WTC11 (cell line): ENCODE data around the gene GDAP1L1. TPM values are rescaled to one million over a fixed set of nuclear protein-coding genes. Genes with fewer than 3 reads are reported as not detected.

ENCODE experiments used
- ATAC-seq: fragments of 200-7000 bp; cut with Tn5 transposase; 2 replicates; pipeline ENCODE4 v1.10.0; 2021; ENCODE audit warnings: mild to moderate bottlenecking, moderate library complexity
- CTCF ChIA-PET: fragments of 300-600 bp; sonication (Branson Sonifier 250); formaldehyde crosslinking; loops from one replicate; lab custom pipeline; 2021; ENCODE audit warnings: antibody characterized with exemption; lab: Charles Lee
- POLR2A ChIA-PET: fragments of 350-600 bp; sonication (Branson Sonifier 250); formaldehyde crosslinking; loops from one replicate; lab custom pipeline; 2021; ENCODE audit warnings: antibody characterized with exemption; lab: Charles Lee
- DNase-seq: peaks from one replicate; pipeline ENCODE4 v3.0.0; 2021; ENCODE audit warnings: low spot score
- H3K27ac Mint-ChIP-seq: 2 replicates; pipeline ENCODE4 v1.8.0; 2021; ENCODE audit warnings: mixed read lengths
- H3K27me3 Mint-ChIP-seq: 2 replicates; pipeline ENCODE4 v1.8.0; 2021; ENCODE audit warnings: low read depth, mild to moderate bottlenecking, moderate library complexity, mixed read lengths
- H3K36me3 Mint-ChIP-seq: 2 replicates; pipeline ENCODE4 v1.8.0; 2021; ENCODE audit warnings: mixed read lengths
- H3K4me1 Mint-ChIP-seq: 2 replicates; pipeline ENCODE4 v1.8.0; 2022; ENCODE audit warnings: mixed read lengths
- H3K4me3 Mint-ChIP-seq: 2 replicates; pipeline ENCODE4 v1.8.0; 2021; ENCODE audit warnings: mild to moderate bottlenecking, moderate library complexity, mixed read lengths
- H3K9me3 Mint-ChIP-seq: 2 replicates; pipeline ENCODE4 v1.8.0; 2021; ENCODE audit warnings: mixed read lengths
- ELF4 ChIP-seq: sonication (generic); formaldehyde crosslinking; IDR thresholded peaks from 2 replicates; pipeline ENCODE4 v1.8.1; 2022; ENCODE audit warnings: low read depth, mild to moderate bottlenecking, moderate library complexity, missing genetic modification reagents
- IRF2 ChIP-seq: sonication (generic); formaldehyde crosslinking; IDR thresholded peaks from 2 replicates; pipeline ENCODE4 v1.8.0; 2022; ENCODE audit warnings: low read depth, missing genetic modification reagents, borderline replicate concordance
- JUN ChIP-seq: sonication (generic); formaldehyde crosslinking; IDR thresholded peaks from 2 replicates; pipeline ENCODE4 v1.8.0; 2023; ENCODE audit warnings: mild to moderate bottlenecking, missing genetic modification reagents
- KAT7 ChIP-seq: sonication (generic); formaldehyde crosslinking; IDR thresholded peaks from 2 replicates; pipeline ENCODE4 v1.8.1; 2023; ENCODE audit warnings: missing genetic modification reagents, mild to moderate bottlenecking, borderline replicate concordance
- MXD4 ChIP-seq: fragments of 250-450 bp; sonication (Bioruptor Pico); IDR thresholded peaks from 2 replicates; pipeline ENCODE4 v1.8.0; 2021; ENCODE audit warnings: mild to moderate bottlenecking, moderate library complexity, borderline replicate concordance
- ZBTB21 ChIP-seq: sonication (generic); formaldehyde crosslinking; IDR thresholded peaks from 2 replicates; pipeline ENCODE4 v1.8.1; 2023; ENCODE audit warnings: mild to moderate bottlenecking, missing genetic modification reagents, borderline replicate concordance
- total RNA-seq: library from RNA; stranded (reverse); gene quantifications from 3 replicates; pipeline ENCODE4 v1.2.3, GENCODE V29; 2021
- TF ChIP-seq, protein P1 (sequence below): sonication (generic); formaldehyde crosslinking; IDR thresholded peaks from 2 replicates; pipeline ENCODE4 v1.8.0; 2022; ENCODE audit warnings: mild to moderate bottlenecking, missing genetic modification reagents
- TF ChIP-seq, protein P2 (sequence below): sonication (generic); formaldehyde crosslinking; IDR thresholded peaks from 2 replicates; pipeline ENCODE4 v1.8.1; 2023; ENCODE audit warnings: mild to moderate bottlenecking, missing genetic modification reagents
- TF ChIP-seq, protein P3 (sequence below): sonication (generic); formaldehyde crosslinking; IDR thresholded peaks from 2 replicates; pipeline ENCODE4 v1.8.0; 2022; ENCODE audit warnings: mild to moderate bottlenecking, missing genetic modification reagents
- TF ChIP-seq, protein P4 (sequence below): sonication (generic); formaldehyde crosslinking; IDR thresholded peaks from 2 replicates; pipeline ENCODE4 v1.8.0; 2022; ENCODE audit warnings: mild to moderate bottlenecking, missing genetic modification reagents
- TF ChIP-seq, protein P5 (sequence below): sonication (generic); formaldehyde crosslinking; IDR thresholded peaks from 2 replicates; pipeline ENCODE4 v1.8.1; 2022; ENCODE audit warnings: mild to moderate bottlenecking, missing genetic modification reagents, moderate library complexity, borderline replicate concordance
- TF ChIP-seq, protein P6 (sequence below): sonication (generic); formaldehyde crosslinking; conservative IDR thresholded peaks from 2 replicates; pipeline ENCODE4 v1.8.1; 2023; ENCODE audit warnings: mild to moderate bottlenecking, low read depth, missing genetic modification reagents, moderate library complexity
- TF ChIP-seq, protein P7 (sequence below): fragments of 250-450 bp; sonication (Bioruptor Pico); IDR thresholded peaks from 2 replicates; pipeline ENCODE4 v2.1.2; 2022; ENCODE audit warnings: mild to moderate bottlenecking, moderate library complexity
- TF ChIP-seq, protein P8 (sequence below): sonication (generic); formaldehyde crosslinking; IDR thresholded peaks from 2 replicates; pipeline ENCODE4 v1.8.1; 2022; ENCODE audit warnings: low read depth, mild to moderate bottlenecking, moderate library complexity, missing genetic modification reagents, borderline replicate concordance

GDAP1L1 gene
- total RNA-seq, 1 experiment from 2014 or later: 7.5 TPM

DNA sequence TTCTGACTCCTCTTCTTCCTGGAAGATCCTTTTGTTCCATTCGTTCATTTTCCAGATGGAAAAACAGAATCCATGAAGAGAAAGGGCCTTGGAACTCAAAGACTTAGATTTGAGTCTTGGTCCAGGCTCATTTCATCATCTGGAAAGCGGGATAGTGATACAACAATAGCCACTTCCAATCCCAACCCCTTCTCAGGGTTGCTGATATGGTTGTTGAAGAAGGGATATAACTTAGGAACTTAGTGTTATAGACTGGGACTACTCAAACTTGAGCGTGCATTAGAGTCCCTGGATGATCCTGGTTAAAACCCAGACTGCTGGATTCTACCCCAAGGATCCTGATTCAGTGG is 1.3 kb downstream of the GDAP1L1 start (continued):
- TF ChIP-seq, protein P1, sequence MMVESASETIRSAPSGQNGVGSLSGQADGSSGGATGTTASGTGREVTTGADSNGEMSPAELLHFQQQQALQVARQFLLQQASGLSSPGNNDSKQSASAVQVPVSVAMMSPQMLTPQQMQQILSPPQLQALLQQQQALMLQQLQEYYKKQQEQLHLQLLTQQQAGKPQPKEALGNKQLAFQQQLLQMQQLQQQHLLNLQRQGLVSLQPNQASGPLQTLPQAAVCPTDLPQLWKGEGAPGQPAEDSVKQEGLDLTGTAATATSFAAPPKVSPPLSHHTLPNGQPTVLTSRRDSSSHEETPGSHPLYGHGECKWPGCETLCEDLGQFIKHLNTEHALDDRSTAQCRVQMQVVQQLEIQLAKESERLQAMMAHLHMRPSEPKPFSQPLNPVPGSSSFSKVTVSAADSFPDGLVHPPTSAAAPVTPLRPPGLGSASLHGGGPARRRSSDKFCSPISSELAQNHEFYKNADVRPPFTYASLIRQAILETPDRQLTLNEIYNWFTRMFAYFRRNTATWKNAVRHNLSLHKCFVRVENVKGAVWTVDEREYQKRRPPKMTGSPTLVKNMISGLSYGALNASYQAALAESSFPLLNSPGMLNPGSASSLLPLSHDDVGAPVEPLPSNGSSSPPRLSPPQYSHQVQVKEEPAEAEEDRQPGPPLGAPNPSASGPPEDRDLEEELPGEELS (CRISPR knock-in tag): no peak

DNA sequence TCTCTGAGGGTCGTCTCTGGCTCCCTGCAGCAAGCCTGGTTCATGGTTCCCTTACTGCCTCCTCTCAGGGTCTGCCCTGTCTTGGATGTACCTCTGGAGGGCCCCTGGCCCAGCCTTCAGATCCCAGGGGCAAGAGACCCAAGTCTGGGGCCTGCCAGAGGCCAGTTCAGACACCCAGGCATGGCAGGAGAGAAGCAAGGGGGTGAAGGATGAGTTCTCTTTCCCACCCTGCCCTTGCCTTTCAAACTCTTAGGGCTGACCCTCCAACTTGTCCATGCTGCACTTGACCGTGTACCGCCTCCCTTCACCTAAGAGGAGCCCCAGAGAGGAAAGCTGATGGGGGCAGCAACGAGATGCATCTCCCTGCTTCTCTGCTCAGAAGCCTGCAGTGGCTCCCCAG is 4.2 kb downstream of the GDAP1L1 start:
- H3K27ac Mint-ChIP-seq: no peak overlapping the region
- H3K36me3 Mint-ChIP-seq: no peaks in the 10 kb centered on the region
- H3K9me3 Mint-ChIP-seq: no peaks in the 10 kb centered on the region
- H3K27me3 Mint-ChIP-seq: peaks cover 4% of the 10 kb centered on the region; the same call in 1 of the 2 replicates
- ATAC-seq (no peak), DNase-seq (no peak)
- H3K4me1 Mint-ChIP-seq: peaks cover 13% of the 10 kb centered on the region
- H3K4me3 Mint-ChIP-seq: no peak overlapping the region
- POLR2A ChIA-PET: no interaction called here
- TF ChIP-seq ZBTB21 (no peak), KAT7 (CRISPR knock-in tag) (no peak), IRF2 (no peak), ELF4 (CRISPR knock-in tag) (no peak), MXD4 (no peak), JUN (CRISPR knock-in tag) (no peak)
- TF ChIP-seq, protein P2, sequence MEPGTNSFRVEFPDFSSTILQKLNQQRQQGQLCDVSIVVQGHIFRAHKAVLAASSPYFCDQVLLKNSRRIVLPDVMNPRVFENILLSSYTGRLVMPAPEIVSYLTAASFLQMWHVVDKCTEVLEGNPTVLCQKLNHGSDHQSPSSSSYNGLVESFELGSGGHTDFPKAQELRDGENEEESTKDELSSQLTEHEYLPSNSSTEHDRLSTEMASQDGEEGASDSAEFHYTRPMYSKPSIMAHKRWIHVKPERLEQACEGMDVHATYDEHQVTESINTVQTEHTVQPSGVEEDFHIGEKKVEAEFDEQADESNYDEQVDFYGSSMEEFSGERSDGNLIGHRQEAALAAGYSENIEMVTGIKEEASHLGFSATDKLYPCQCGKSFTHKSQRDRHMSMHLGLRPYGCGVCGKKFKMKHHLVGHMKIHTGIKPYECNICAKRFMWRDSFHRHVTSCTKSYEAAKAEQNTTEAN: no peak
- TF ChIP-seq, protein P3, sequence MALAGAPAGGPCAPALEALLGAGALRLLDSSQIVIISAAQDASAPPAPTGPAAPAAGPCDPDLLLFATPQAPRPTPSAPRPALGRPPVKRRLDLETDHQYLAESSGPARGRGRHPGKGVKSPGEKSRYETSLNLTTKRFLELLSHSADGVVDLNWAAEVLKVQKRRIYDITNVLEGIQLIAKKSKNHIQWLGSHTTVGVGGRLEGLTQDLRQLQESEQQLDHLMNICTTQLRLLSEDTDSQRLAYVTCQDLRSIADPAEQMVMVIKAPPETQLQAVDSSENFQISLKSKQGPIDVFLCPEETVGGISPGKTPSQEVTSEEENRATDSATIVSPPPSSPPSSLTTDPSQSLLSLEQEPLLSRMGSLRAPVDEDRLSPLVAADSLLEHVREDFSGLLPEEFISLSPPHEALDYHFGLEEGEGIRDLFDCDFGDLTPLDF (CRISPR knock-in tag): no peak
- TF ChIP-seq, protein P4, sequence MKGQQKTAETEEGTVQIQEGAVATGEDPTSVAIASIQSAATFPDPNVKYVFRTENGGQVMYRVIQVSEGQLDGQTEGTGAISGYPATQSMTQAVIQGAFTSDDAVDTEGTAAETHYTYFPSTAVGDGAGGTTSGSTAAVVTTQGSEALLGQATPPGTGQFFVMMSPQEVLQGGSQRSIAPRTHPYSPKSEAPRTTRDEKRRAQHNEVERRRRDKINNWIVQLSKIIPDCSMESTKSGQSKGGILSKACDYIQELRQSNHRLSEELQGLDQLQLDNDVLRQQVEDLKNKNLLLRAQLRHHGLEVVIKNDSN (CRISPR knock-in tag): no peak
- TF ChIP-seq, protein P5, sequence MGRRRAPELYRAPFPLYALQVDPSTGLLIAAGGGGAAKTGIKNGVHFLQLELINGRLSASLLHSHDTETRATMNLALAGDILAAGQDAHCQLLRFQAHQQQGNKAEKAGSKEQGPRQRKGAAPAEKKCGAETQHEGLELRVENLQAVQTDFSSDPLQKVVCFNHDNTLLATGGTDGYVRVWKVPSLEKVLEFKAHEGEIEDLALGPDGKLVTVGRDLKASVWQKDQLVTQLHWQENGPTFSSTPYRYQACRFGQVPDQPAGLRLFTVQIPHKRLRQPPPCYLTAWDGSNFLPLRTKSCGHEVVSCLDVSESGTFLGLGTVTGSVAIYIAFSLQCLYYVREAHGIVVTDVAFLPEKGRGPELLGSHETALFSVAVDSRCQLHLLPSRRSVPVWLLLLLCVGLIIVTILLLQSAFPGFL (CRISPR knock-in tag): no peak
- TF ChIP-seq, protein P6, sequence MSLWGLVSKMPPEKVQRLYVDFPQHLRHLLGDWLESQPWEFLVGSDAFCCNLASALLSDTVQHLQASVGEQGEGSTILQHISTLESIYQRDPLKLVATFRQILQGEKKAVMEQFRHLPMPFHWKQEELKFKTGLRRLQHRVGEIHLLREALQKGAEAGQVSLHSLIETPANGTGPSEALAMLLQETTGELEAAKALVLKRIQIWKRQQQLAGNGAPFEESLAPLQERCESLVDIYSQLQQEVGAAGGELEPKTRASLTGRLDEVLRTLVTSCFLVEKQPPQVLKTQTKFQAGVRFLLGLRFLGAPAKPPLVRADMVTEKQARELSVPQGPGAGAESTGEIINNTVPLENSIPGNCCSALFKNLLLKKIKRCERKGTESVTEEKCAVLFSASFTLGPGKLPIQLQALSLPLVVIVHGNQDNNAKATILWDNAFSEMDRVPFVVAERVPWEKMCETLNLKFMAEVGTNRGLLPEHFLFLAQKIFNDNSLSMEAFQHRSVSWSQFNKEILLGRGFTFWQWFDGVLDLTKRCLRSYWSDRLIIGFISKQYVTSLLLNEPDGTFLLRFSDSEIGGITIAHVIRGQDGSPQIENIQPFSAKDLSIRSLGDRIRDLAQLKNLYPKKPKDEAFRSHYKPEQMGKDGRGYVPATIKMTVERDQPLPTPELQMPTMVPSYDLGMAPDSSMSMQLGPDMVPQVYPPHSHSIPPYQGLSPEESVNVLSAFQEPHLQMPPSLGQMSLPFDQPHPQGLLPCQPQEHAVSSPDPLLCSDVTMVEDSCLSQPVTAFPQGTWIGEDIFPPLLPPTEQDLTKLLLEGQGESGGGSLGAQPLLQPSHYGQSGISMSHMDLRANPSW: no peak
- TF ChIP-seq, protein P7, sequence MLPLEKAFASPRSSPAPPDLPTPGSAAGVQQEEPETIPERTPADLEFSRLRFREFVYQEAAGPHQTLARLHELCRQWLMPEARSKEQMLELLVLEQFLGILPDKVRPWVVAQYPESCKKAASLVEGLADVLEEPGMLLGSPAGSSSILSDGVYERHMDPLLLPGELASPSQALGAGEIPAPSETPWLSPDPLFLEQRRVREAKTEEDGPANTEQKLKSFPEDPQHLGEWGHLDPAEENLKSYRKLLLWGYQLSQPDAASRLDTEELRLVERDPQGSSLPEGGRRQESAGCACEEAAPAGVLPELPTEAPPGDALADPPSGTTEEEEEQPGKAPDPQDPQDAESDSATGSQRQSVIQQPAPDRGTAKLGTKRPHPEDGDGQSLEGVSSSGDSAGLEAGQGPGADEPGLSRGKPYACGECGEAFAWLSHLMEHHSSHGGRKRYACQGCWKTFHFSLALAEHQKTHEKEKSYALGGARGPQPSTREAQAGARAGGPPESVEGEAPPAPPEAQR (CRISPR knock-in tag): no peak
- TF ChIP-seq, protein P8, sequence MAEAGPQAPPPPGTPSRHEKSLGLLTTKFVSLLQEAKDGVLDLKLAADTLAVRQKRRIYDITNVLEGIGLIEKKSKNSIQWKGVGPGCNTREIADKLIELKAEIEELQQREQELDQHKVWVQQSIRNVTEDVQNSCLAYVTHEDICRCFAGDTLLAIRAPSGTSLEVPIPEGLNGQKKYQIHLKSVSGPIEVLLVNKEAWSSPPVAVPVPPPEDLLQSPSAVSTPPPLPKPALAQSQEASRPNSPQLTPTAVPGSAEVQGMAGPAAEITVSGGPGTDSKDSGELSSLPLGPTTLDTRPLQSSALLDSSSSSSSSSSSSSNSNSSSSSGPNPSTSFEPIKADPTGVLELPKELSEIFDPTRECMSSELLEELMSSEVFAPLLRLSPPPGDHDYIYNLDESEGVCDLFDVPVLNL (CRISPR knock-in tag): no peak
- CTCF ChIA-PET: no interaction called here
